Hepatic stellate cell (primary cell): ENCODE measurements around the gene LYRM7.
"Not testable (repeated sequence)": the region's sequence is repeated elsewhere in the genome, so short reads cannot be mapped to it uniquely, and the experiment has no call there.

Source experiments
- DNase-seq: peaks from one replicate; pipeline ENCODE4 v3.0.0; 2011; ENCODE audit warnings: low spot score

LYRM7 gene

GRCh38 chr5:131180407-131180806 lies 9.7 kb downstream of the LYRM7 start:
- DNase-seq = no peak

GRCh38 chr5:131182839-131183238 lies 12.1 kb downstream of the LYRM7 start:
- DNase-seq = no peak

- no peak for DNase-seq
These were observed 14.9 kb downstream of the LYRM7 start for GRCh38 chr5:131185523-131186104.

GRCh38 chr5:131186561-131187256 lies 16.0 kb downstream of the LYRM7 start:
- DNase-seq = no peak

GRCh38 chr5:131193106-131193505 lies 22.4 kb downstream of the LYRM7 start:
- no peak for DNase-seq

- DNase-seq = not testable (repeated sequence)
These were observed 23.2 kb downstream of the LYRM7 start for GRCh38 chr5:131193897-131194296.

- no peak for DNase-seq
These were observed 24.0 kb downstream of the LYRM7 start for GRCh38 chr5:131194725-131195124.

GRCh38 chr5:131195696-131196095 lies 25.0 kb downstream of the LYRM7 start:
- DNase-seq = no peak

GRCh38 chr5:131196331-131196730 lies 25.6 kb downstream of the LYRM7 start:
- no peak for DNase-seq

- no peak for DNase-seq
These were observed 27.9 kb downstream of the LYRM7 start for GRCh38 chr5:131198625-131199024.

- no peak for DNase-seq
These were observed 29.8 kb downstream of the LYRM7 start for GRCh38 chr5:131200560-131200959.

GRCh38 chr5:131204964-131205363 lies 34.2 kb downstream of the LYRM7 start:
- no peak for DNase-seq

- DNase-seq = no peak
These were observed 35.3 kb downstream of the LYRM7 start for GRCh38 chr5:131206061-131206460.

GRCh38 chr5:131206772-131207171 lies 36.0 kb downstream of the LYRM7 start:
- no peak for DNase-seq

- no peak for DNase-seq
These were observed 38.4 kb downstream of the LYRM7 start for GRCh38 chr5:131209175-131209505.

- no peak for DNase-seq
These were observed 38.9 kb downstream of the LYRM7 start for GRCh38 chr5:131209506-131210150.

GRCh38 chr5:131210151-131210510 lies 39.4 kb downstream of the LYRM7 start:
- no peak for DNase-seq

- no peak for DNase-seq
These were observed 40.9 kb downstream of the LYRM7 start for GRCh38 chr5:131211669-131212068.

- DNase-seq = no peak
These were observed 41.8 kb downstream of the LYRM7 start for GRCh38 chr5:131212471-131213021.

- DNase-seq = no peak
These were observed 44.0 kb downstream of the LYRM7 start for GRCh38 chr5:131214609-131215227.

- DNase-seq = no peak
These were observed 47.0 kb downstream of the LYRM7 start for GRCh38 chr5:131217791-131218190.

- DNase-seq = no peak
These were observed 47.6 kb downstream of the LYRM7 start for GRCh38 chr5:131218392-131218791.

- no peak for DNase-seq
These were observed 49.8 kb downstream of the LYRM7 start for GRCh38 chr5:131220566-131220965.
